ENCODE results near the gene TMEM37. TPM values are rescaled to one million over a fixed set of nuclear protein-coding genes. Genes with fewer than 3 reads are reported as not detected.
"Not testable (repeated sequence)": the region's sequence is repeated elsewhere in the genome, so short reads cannot be mapped to it uniquely, and the experiment has no call there.

TMEM37 gene
- 0.13 TPM in 2 replicates for total RNA-seq

- peak in 1 of 2 donors; percentile 65 for DNase-seq (ENCODE audit: low read depth in 2 of 2)
These were observed at the start of gene TMEM37 for GRCh38 chr2:119431155-119431975. Gene TMEM37 (plus strand): TSS chr2:119431854. CDS start chr2:119431904, 50 bp downstream.

- no peak for DNase-seq (ENCODE audit: low read depth in 2 of 2)
These were observed 48.1 kb upstream of the TMEM37 start for GRCh38 chr2:119383410-119384140.

- no peak for DNase-seq (ENCODE audit: low read depth in 2 of 2)
These were observed 46.7 kb upstream of the TMEM37 start for GRCh38 chr2:119384971-119385370.

GRCh38 chr2:119385466-119385865 is 46.2 kb upstream of the TMEM37 start:
- no peak for DNase-seq (ENCODE audit: low read depth in 2 of 2)

- peak in 1 of 2 donors; percentile 28 for DNase-seq (ENCODE audit: low read depth in 2 of 2)
These were observed 44.1 kb upstream of the TMEM37 start for GRCh38 chr2:119387381-119388129.

GRCh38 chr2:119389615-119390306 is 41.9 kb upstream of the TMEM37 start:
- DNase-seq (ENCODE audit: low read depth in 2 of 2) = no peak

GRCh38 chr2:119393971-119394748 is 37.5 kb upstream of the TMEM37 start:
- no peak for DNase-seq (ENCODE audit: low read depth in 2 of 2)

- no peak for DNase-seq (ENCODE audit: low read depth in 2 of 2)
These were observed 34.5 kb upstream of the TMEM37 start for GRCh38 chr2:119397196-119397595.

- DNase-seq (ENCODE audit: low read depth in 2 of 2) = no peak
These were observed 29.5 kb upstream of the TMEM37 start for GRCh38 chr2:119402106-119402505.

GRCh38 chr2:119402645-119403560 is 28.8 kb upstream of the TMEM37 start:
- DNase-seq (ENCODE audit: low read depth in 2 of 2) = no peak

- not testable (repeated sequence) for DNase-seq (ENCODE audit: low read depth in 2 of 2)
These were observed 28.0 kb upstream of the TMEM37 start for GRCh38 chr2:119403618-119404017.

GRCh38 chr2:119405151-119405550 is 26.5 kb upstream of the TMEM37 start:
- no peak for DNase-seq (ENCODE audit: low read depth in 2 of 2)

- peak; percentile 31 to 69 for DNase-seq (ENCODE audit: low read depth in 2 of 2)
These were observed 24.0 kb upstream of the TMEM37 start for GRCh38 chr2:119407430-119408220.

- no peak for DNase-seq (ENCODE audit: low read depth in 2 of 2)
These were observed 23.4 kb upstream of the TMEM37 start for GRCh38 chr2:119408221-119408619.

GRCh38 chr2:119409506-119409905 is 22.1 kb upstream of the TMEM37 start:
- DNase-seq (ENCODE audit: low read depth in 2 of 2) = no peak

- DNase-seq (ENCODE audit: low read depth in 2 of 2) = no peak
These were observed 16.8 kb upstream of the TMEM37 start for GRCh38 chr2:119414894-119415293.

- DNase-seq (ENCODE audit: low read depth in 2 of 2) = no peak
These were observed 16.0 kb upstream of the TMEM37 start for GRCh38 chr2:119415630-119416029.

GRCh38 chr2:119416299-119416923 is 15.2 kb upstream of the TMEM37 start:
- no peak for DNase-seq (ENCODE audit: low read depth in 2 of 2)

Data from dermis microvascular lymphatic vessel endothelial cell (primary cell).